ENCODE results near the gene GPC5. TPM values are rescaled to one million over a fixed set of nuclear protein-coding genes. Genes with fewer than 3 reads are reported as not detected.

GPC5 gene
- total RNA-seq, 1 experiment from 2014 or later: 0.15 TPM

- no peak overlapping the region for H4K91ac ChIP-seq (ENCODE audit: insufficient read length, low read depth, low read length)
- H2BK120ac ChIP-seq (ENCODE audit: low read depth, low read length, poor library complexity, severe bottlenecking): no peak overlapping the region
- no peak for TF ChIP-seq CTCF (conservative IDR thresholded peaks at IDR 0.05)
- H2BK5ac ChIP-seq (ENCODE audit: insufficient read length, low read length): no peak overlapping the region
- H3K14ac ChIP-seq (ENCODE audit: insufficient read depth, low read length): no peak overlapping the region
- H3K79me2 ChIP-seq (ENCODE audit: insufficient read depth, low read length): no peaks in the 10 kb centered on the region
- Mint-ChIP-seq H3K4me1 (no peaks in the 10 kb centered on the region), H3K27me3 (ENCODE audit: low read depth) (no peaks in the 10 kb centered on the region), H3K4me3 (no peak overlapping the region), H3K9me3 (peaks cover 0 to 12% of the 10 kb centered on the region in 2 experiments; a peak in 4 of 5 replicates), H3K27ac (no peak overlapping the region), H3K36me3 (ENCODE audit: insufficient read depth in 1 of 3, low read depth in 3 of 3) (no peaks in the 10 kb centered on the region)
- no peaks in the 10 kb centered on the region for H3K23me2 ChIP-seq (ENCODE audit: insufficient read length, low read depth, low read length, poor library complexity, severe bottlenecking)
- no peaks in the 10 kb centered on the region for H3K27me3 ChIP-seq (ENCODE audit: insufficient read depth, low read length)
- H3K27ac ChIP-seq (ENCODE audit: insufficient read length, low read depth, low read length): no peak overlapping the region
- H3K9me3 ChIP-seq (ENCODE audit: control insufficient read depth, low read depth, low read length): no peaks in the 10 kb centered on the region
- no peaks in the 10 kb centered on the region for H4K20me1 ChIP-seq (ENCODE audit: control insufficient read depth, insufficient read depth, insufficient read length)
- no peak for DNase-seq
- H3K79me1 ChIP-seq (ENCODE audit: insufficient read depth, low read depth, low read length, poor library complexity, severe bottlenecking): no peaks in the 10 kb centered on the region
- H3K56ac ChIP-seq (ENCODE audit: insufficient read length, low read depth, low read length): no peak overlapping the region
- H3K9ac ChIP-seq (ENCODE audit: extremely low read depth, insufficient read length, low read length): no peak overlapping the region
- H3K18ac ChIP-seq (ENCODE audit: insufficient read length, low read depth, low read length): no peak overlapping the region
- no peak overlapping the region for H3K4me2 ChIP-seq (ENCODE audit: insufficient read depth, insufficient read length, low read length)
- H3K23ac ChIP-seq (ENCODE audit: insufficient read length, low read depth, low read length): no peak overlapping the region
- no peak overlapping the region for H4K5ac ChIP-seq (ENCODE audit: insufficient read length, low read depth, low read length)
- H4K8ac ChIP-seq (replicated peaks; ENCODE audit: insufficient read length, low read depth, low read length): no peak overlapping the region
- H2BK20ac ChIP-seq (ENCODE audit: low read depth, low read length, poor library complexity, severe bottlenecking): no peak overlapping the region
- no peak overlapping the region for H2AFZ ChIP-seq (ENCODE audit: low read length)
- no peak overlapping the region for H2BK15ac ChIP-seq (ENCODE audit: low read depth, low read length)
- no peak overlapping the region for H2BK12ac ChIP-seq (ENCODE audit: insufficient read length, low read depth, low read length)
- H3K4me1 ChIP-seq (ENCODE audit: insufficient read depth, low read length): no peaks in the 10 kb centered on the region
- no peak overlapping the region for H3T11ph ChIP-seq (ENCODE audit: low read length)
- no peak overlapping the region for H3K4ac ChIP-seq (ENCODE audit: low read depth, low read length)
- no peak overlapping the region for H2AK5ac ChIP-seq (ENCODE audit: insufficient read length, low read length)
- no CpG with 5 or more reads among the region's 2 CpGs for WGBS (ENCODE audit: extremely low coverage, insufficient read length, low lambda C conversion rate)
These were observed 567.1 kb downstream of the GPC5 start for GRCh38 chr13:91965511-91965910.

Measured in H9 (cell line).